A673 (cell line): ENCODE measurements around the gene SVOP. TPM values are rescaled to one million over a fixed set of nuclear protein-coding genes. Genes with fewer than 3 reads are reported as not detected.

ENCODE experiments used
- BruUV-seq: library from RNA; stranded (reverse); fragments of 400-500 nt; replicated peaks from 2 replicates; lab custom pipeline; 2021; lab: Mats Ljungman, UMichigan
- CTCF ChIA-PET: fragments of 300-600 bp; sonication (Branson Sonifier 250); formaldehyde crosslinking; loops from one replicate; lab custom pipeline; 2022; ENCODE audit warnings: antibody characterized with exemption; lab: Charles Lee
- POLR2A ChIA-PET: fragments of 300-600 bp; sonication (Branson Sonifier 250); formaldehyde crosslinking; loops from one replicate; lab custom pipeline; 2022; ENCODE audit warnings: antibody characterized with exemption; ENCODE audit not compliant: low non-redundant PET; lab: Charles Lee
- DNase-seq: peaks from one replicate; pipeline ENCODE4 v3.0.0-alpha.2; 2015; ENCODE audit warnings: low spot score
- H3K27ac ChIP-seq: fragments of 200-600 bp; sonication (generic); 2 replicates; pipeline ENCODE4 v1.5.1; 2016; ENCODE audit warnings: mixed run types, low read depth, mild to moderate bottlenecking, mixed read lengths, antibody characterized with exemption, low read length; ENCODE audit not compliant: poor library complexity, severe bottlenecking
- H3K27me3 ChIP-seq: fragments of 200-600 bp; sonication (generic); replicated peaks from 2 replicates; pipeline ENCODE4 v1.6.1; 2017; ENCODE audit warnings: mixed run types, low read depth, mild to moderate bottlenecking, mixed read lengths, antibody characterized with exemption, low read length; ENCODE audit not compliant: insufficient read depth, poor library complexity
- H3K36me3 ChIP-seq: fragments of 200-600 bp; sonication (generic); 2 replicates; pipeline ENCODE4 v1.6.1; 2016; ENCODE audit warnings: mixed run types, mild to moderate bottlenecking, mixed read lengths, antibody characterized with exemption, low read length; ENCODE audit not compliant: insufficient read depth, poor library complexity, severe bottlenecking
- H3K4me1 ChIP-seq: fragments of 200-600 bp; sonication (generic); 2 replicates; pipeline ENCODE4 v1.6.1; 2017; ENCODE audit warnings: mixed run types, mild to moderate bottlenecking, mixed read lengths, antibody characterized with exemption, low read length; ENCODE audit not compliant: insufficient read depth, poor library complexity, severe bottlenecking
- H3K4me3 ChIP-seq: fragments of 200-600 bp; sonication (generic); 2 replicates; pipeline ENCODE4 v1.5.1; 2016; ENCODE audit warnings: low read depth, mixed run types, mild to moderate bottlenecking, mixed read lengths, low read length; ENCODE audit not compliant: poor library complexity, severe bottlenecking
- H3K9me3 ChIP-seq: fragments of 200-600 bp; sonication (generic); 2 replicates; pipeline ENCODE4 v1.6.1; 2016; ENCODE audit warnings: mixed run types, low read depth, mild to moderate bottlenecking, mixed read lengths, antibody characterized with exemption, low read length; ENCODE audit not compliant: poor library complexity, severe bottlenecking
- EZH2 ChIP-seq: fragments of 200-600 bp; sonication (generic); IDR thresholded peaks from 2 replicates; pipeline ENCODE4 v1.6.1; 2017; ENCODE audit warnings: borderline replicate concordance, low read depth, mild to moderate bottlenecking, mixed read lengths, antibody characterized with exemption, low read length; ENCODE audit not compliant: poor library complexity, severe bottlenecking
- intact Hi-C: fragments of 100-400 bp; cut with micrococcal nuclease; formaldehyde crosslinking; loops from one replicate; pipeline ENCODE4 v1.10.0; 2022; ENCODE audit not compliant: unreplicated experiment
- total RNA-seq: library from RNA; stranded (reverse); gene quantifications from 2 replicates; pipeline ENCODE4 v1.2.3, GENCODE V29; 2021
- TF ChIP-seq, protein P1 (sequence below): fragments of 300-800, 200-600 bp; sonication (generic); conservative IDR thresholded peaks from 2 replicates; pipeline ENCODE4 v1.5.1; 2017; ENCODE audit warnings: low read depth, mild to moderate bottlenecking, antibody characterized with exemption, low read length, moderate library complexity, mixed read lengths

Gene SVOP
- total RNA-seq, 1 experiment from 2014 or later, result not detected

DNA sequence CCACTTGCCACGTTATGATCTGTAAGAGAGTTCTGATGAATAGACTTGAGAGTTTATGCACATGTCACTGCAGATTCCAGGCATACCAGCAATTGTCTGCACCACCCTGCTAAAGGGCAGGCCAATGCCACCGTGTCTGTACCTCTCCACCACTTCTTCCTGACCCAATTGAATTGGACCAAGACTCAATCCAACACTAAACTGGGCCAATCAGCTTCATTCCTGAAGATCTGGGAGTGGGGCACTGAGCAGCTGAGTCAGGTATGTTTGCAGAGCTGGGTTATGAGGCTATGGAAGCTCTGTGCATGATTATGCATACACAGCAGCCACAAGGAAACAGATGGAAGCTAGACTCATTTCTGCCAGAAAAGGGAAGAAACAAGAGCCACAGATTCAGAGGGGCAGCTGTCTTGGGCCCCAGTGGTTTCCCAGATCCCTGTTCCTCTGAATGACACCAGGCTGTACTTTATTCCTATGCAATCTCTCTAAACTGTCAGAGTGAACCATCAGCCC lies 113.0 kb downstream of the SVOP start:
- H3K4me3 ChIP-seq, result no peak overlapping the region
- ChIA-PET POLR2A (no interaction called here), CTCF (interaction anchor here (0.6 kb wide), 1 partner anchor 20 kb away, joined by 3 read pairs; no protein-coding TSS in a partner anchor)
- TF ChIP-seq, protein P1, sequence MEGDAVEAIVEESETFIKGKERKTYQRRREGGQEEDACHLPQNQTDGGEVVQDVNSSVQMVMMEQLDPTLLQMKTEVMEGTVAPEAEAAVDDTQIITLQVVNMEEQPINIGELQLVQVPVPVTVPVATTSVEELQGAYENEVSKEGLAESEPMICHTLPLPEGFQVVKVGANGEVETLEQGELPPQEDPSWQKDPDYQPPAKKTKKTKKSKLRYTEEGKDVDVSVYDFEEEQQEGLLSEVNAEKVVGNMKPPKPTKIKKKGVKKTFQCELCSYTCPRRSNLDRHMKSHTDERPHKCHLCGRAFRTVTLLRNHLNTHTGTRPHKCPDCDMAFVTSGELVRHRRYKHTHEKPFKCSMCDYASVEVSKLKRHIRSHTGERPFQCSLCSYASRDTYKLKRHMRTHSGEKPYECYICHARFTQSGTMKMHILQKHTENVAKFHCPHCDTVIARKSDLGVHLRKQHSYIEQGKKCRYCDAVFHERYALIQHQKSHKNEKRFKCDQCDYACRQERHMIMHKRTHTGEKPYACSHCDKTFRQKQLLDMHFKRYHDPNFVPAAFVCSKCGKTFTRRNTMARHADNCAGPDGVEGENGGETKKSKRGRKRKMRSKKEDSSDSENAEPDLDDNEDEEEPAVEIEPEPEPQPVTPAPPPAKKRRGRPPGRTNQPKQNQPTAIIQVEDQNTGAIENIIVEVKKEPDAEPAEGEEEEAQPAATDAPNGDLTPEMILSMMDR, result no peak
- TF ChIP-seq EZH2, result no peak
- no peak for DNase-seq
- no peak overlapping the region for H3K27ac ChIP-seq
- H3K27me3 ChIP-seq, result no peaks in the 10 kb centered on the region
- intact Hi-C loops, result no loop called here
- no TSS peak for BruUV-seq
- H3K4me1 ChIP-seq, result no peaks in the 10 kb centered on the region
- H3K36me3 ChIP-seq, result no peaks in the 10 kb centered on the region
- no peaks in the 10 kb centered on the region for H3K9me3 ChIP-seq

DNA sequence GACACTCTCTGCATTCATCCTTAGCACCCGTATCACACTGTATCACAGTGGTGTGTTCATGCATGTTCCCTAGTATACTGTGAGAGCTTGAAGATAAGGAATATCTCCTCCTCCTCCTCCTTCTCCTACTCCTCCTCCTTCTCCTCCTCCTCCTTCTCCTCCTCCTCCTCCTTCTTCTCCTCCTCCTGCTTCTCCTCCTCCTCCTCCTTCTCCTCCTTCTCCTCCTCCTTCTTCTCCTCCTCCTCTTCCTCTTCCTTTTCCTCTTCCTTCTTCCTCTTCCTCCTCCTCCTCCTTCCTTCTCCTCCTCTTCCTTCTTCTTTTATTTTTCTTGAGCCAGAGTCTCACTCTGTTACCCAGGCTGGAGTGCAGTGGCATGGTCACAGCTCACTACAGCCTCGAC lies 113.9 kb downstream of the SVOP start:
- intact Hi-C loops, result no loop called here
- Histone ChIP-seq H3K36me3 (no peaks in the 10 kb centered on the region), H3K9me3 (no peaks in the 10 kb centered on the region), H3K4me3 (no peak overlapping the region), H3K27me3 (no peaks in the 10 kb centered on the region), H3K4me1 (no peaks in the 10 kb centered on the region), H3K27ac (no peak overlapping the region)
- ChIA-PET CTCF (no interaction called here), POLR2A (no interaction called here)
- no TSS peak for BruUV-seq
- DNase-seq, result no peak
- TF ChIP-seq, protein P1, result no peak
- TF ChIP-seq EZH2, result no peak

DNA sequence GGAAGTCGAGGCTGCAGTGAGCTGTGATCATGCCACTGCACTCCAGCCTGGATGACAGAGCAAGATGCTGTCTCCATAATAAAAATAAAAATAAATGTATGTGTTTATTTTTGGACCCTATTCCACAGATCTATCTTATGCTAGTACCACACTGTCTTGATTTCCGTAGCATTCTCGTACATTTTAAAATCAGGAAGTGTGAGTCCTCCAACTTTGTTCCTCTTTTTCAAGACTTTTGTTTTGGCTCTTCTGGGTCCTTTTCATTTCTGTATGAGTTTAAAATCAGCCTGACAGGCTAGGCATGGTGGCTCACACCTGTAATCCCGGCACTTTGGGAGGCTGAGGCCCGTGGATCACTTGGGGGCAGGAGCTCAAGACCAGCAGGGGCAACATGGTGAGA lies 115.1 kb downstream of the SVOP start:
- ChIA-PET CTCF (no interaction called here), POLR2A (no interaction called here)
- Histone ChIP-seq H3K4me1 (no peaks in the 10 kb centered on the region), H3K27ac (no peak overlapping the region), H3K36me3 (no peaks in the 10 kb centered on the region), H3K27me3 (no peaks in the 10 kb centered on the region), H3K4me3 (no peak overlapping the region), H3K9me3 (no peaks in the 10 kb centered on the region)
- intact Hi-C loops, result no loop called here
- no TSS peak for BruUV-seq
- no peak for TF ChIP-seq EZH2
- TF ChIP-seq, protein P1, result no peak
- no peak for DNase-seq
